Embryonic facial prominence (tissue), 1 donor: ENCODE data around the gene MT1E.
"Not testable (repeated sequence)": the region's sequence is repeated elsewhere in the genome, so short reads cannot be mapped to it uniquely, and the experiment has no call there.

Experiments used
- DNase-seq: peaks from one replicate; pipeline ENCODE4 v3.0.0-alpha.2; 2016; ENCODE audit errors: extremely low spot score

Gene MT1E

GRCh38 chr16:56647641-56648431, 22.3 kb downstream of the MT1E start:
- no peak for DNase-seq

GRCh38 chr16:56649271-56649670, 23.7 kb downstream of the MT1E start:
- DNase-seq = no peak

- no peak for DNase-seq
These were observed 24.2 kb downstream of the MT1E start for GRCh38 chr16:56649820-56650219.

- no peak for DNase-seq
These were observed 26.0 kb downstream of the MT1E start, which contains the start of gene MT1B for GRCh38 chr16:56651586-56651985. Gene MT1B, plus strand, starts transcription at chr16:56651886. Its CDS starts 68 bp downstream, at chr16:56651954.

- no peak for DNase-seq
These were observed 27.0 kb downstream of the MT1E start for GRCh38 chr16:56652600-56652999.

GRCh38 chr16:56653218-56653617, 27.6 kb downstream of the MT1E start:
- no peak for DNase-seq

GRCh38 chr16:56657555-56658326, 32.2 kb downstream of the MT1E start, which contains the start of gene MT1F:
Gene MT1F, plus strand, starts transcription at chr16:56657959. Its CDS starts 100 bp downstream, at chr16:56658059.
- no peak for DNase-seq

GRCh38 chr16:56658327-56658875, 32.8 kb downstream of the MT1E start:
- DNase-seq = no peak

GRCh38 chr16:56662357-56663354, 37.1 kb downstream of the MT1E start:
- no peak for DNase-seq

GRCh38 chr16:56664506-56664905, 38.9 kb downstream of the MT1E start:
- DNase-seq = no peak

- DNase-seq = not testable (repeated sequence)
These were observed 40.0 kb downstream of the MT1E start for GRCh38 chr16:56665286-56666261.

GRCh38 chr16:56667581-56668571, 42.3 kb downstream of the MT1E start, which contains the start of gene MT1G:
Gene MT1G, minus strand, starts transcription at chr16:56668065. Its CDS starts 72 bp downstream, at chr16:56667993.
- DNase-seq = no peak

- no peak for DNase-seq
These were observed 43.6 kb downstream of the MT1E start, which contains the start of gene MT1H for GRCh38 chr16:56669005-56669839. Gene MT1H, plus strand, starts transcription at chr16:56669814. Its CDS starts 71 bp downstream, at chr16:56669885.

- DNase-seq = no peak
These were observed 44.4 kb downstream of the MT1E start for GRCh38 chr16:56669840-56670619.

GRCh38 chr16:56670620-56670934, 45.0 kb downstream of the MT1E start:
- no peak for DNase-seq

GRCh38 chr16:56671691-56672090, 46.1 kb downstream of the MT1E start:
- DNase-seq = not testable (repeated sequence)

- DNase-seq = not testable (repeated sequence)
These were observed 46.6 kb downstream of the MT1E start for GRCh38 chr16:56672171-56672570.
